Kidney (tissue), 14 donors: ENCODE data around the gene YPEL2. TPM values are rescaled to one million over a fixed set of nuclear protein-coding genes. Genes with fewer than 3 reads are reported as not detected.

Experiments
- DNase-seq, 5 donors: peaks; one replicate each; pipeline ENCODE4 v3.0.0-alpha.2; 2013 to 2020
- FAIRE-seq: peaks from 2 replicates; lab custom pipeline; 2012; peaks lifted over from hg19 to GRCh38; lab: Jason Lieb, UNC
- H3K27ac ChIP-seq, 2 donors: one replicate each; pipeline ENCODE4 v1.7.0; 2013; ENCODE audit warnings: low read depth in 2 of 2, low read length in 2 of 2, inconsistent platforms in 1 of 2
- H3K27me3 ChIP-seq: one replicate; pipeline ENCODE4 v1.7.1; 2013; ENCODE audit warnings: low read length, inconsistent platforms; ENCODE audit not compliant: control insufficient read depth, insufficient read depth
- H3K36me3 ChIP-seq, 3 donors: one replicate each; pipeline versions ENCODE4 v1.7.0 to v1.7.1; 2013; ENCODE audit warnings: low read length in 3 of 3, control low read depth in 1 of 3, inconsistent platforms in 1 of 3; ENCODE audit not compliant: insufficient read depth in 3 of 3, control insufficient read depth in 2 of 3
- H3K4me1 ChIP-seq, 3 donors: one replicate each; pipeline versions ENCODE4 v1.7.0 to v1.7.1; 2013; ENCODE audit warnings: low read length in 3 of 3, inconsistent platforms in 1 of 3, low read depth in 1 of 3; ENCODE audit not compliant: control insufficient read depth in 2 of 3, insufficient read depth in 2 of 3
- H3K4me3 ChIP-seq, 3 donors: one replicate each; pipeline versions ENCODE4 v1.7.0 to v1.8.1; 2013; ENCODE audit warnings: low read length in 3 of 3, control low read depth in 1 of 3, inconsistent platforms in 1 of 3
- H3K9ac ChIP-seq, 3 donors: one replicate each; pipeline versions ENCODE4 v1.7.0 to v1.7.1; 2013; ENCODE audit warnings: low read length in 3 of 3, control low read depth in 1 of 3, inconsistent platforms in 1 of 3
- H3K9me3 ChIP-seq, 3 donors: one replicate each; pipeline versions ENCODE4 v1.7.0 to v1.7.1; 2013; ENCODE audit warnings: low read length in 3 of 3, control low read depth in 1 of 3, inconsistent platforms in 1 of 3; ENCODE audit not compliant: control insufficient read depth in 2 of 3, insufficient read depth in 1 of 3
- CTCF ChIP-seq: IDR thresholded peaks from 3 replicates; pipeline ENCODE4 v1.5.1; 2012; ENCODE audit warnings: mild to moderate bottlenecking, moderate library complexity, borderline replicate concordance; ENCODE audit not compliant: insufficient read depth; ENCODE audit errors: extremely low read depth
- intact Hi-C: fragments of 100-400 bp; cut with DNase I; formaldehyde crosslinking; loops from one replicate; pipeline ENCODE4 v1.11.1; 2022
- polyA plus RNA-seq: library from polyadenylated mRNA; stranded (reverse); fragments of 350-450 nt; fragmentation: Illumina TruSeq; extraction: RNeasy Lipid Tissue Mini Kit (QIAGEN cat#74804); gene quantifications from one replicate; pipeline ENCODE4 v1.2.3, GENCODE V29; 2014; ENCODE audit warnings: low read depth, low replicate concordance; ENCODE audit not compliant: insufficient read depth
- total RNA-seq: library from RNA; stranded (reverse); fragmentation: NEBNext Ultra II Directional; extraction: Animal tissue kit (Norgen Biotek cat#: 25700); gene quantifications from one replicate; pipeline ENCODE4 v1.2.1, GENCODE V29; 2021
- donor health status: control.
- donor health status: control.
- donor health status: control.
- donor health status: control.
- donor health status: control.
- donor health status: DM: yes; HTN: yes; CAD: no.
- donor health status: Normal renal cell carcinoma (clear cell type).

Gene YPEL2
- total and polyA plus RNA-seq, 2 donors from 2014 or later: 9.0 to 53.6 TPM

- intact Hi-C loops: no loop called here
- Histone ChIP-seq H3K36me3 (no peaks in the 10 kb centered on the region), H3K4me1 (peaks cover 21 to 69% (median 50%) of the 10 kb centered on the region in 3 donors), H3K27me3 (no peaks in the 10 kb centered on the region), H3K4me3 (no peak overlapping the region), H3K27ac (peak overlapping the region; percentile 26 to 47), H3K9ac (peak overlapping the region in 2 of 3 donors; percentile 10 to 15), H3K9me3 (no peaks in the 10 kb centered on the region)
- FAIRE-seq (no peak), DNase-seq (peak in 1 of 5 donors; percentile 22)
- TF ChIP-seq CTCF: no peak
Measured at GRCh38 chr17:59427996-59428395, 96.5 kb downstream of the YPEL2 start.

- peaks cover 21 to 59% (median 42%) of the 10 kb centered on the region in 3 donors for H3K4me1 ChIP-seq
- H3K27ac ChIP-seq: peak overlapping the region; percentile 51 to 73
Measured at GRCh38 chr17:59428916-59429485, 97.5 kb downstream of the YPEL2 start.

GRCh38 chr17:59431601-59432000 lies 100.1 kb downstream of the YPEL2 start:
- H3K4me1 ChIP-seq: peaks cover 17 to 45% (median 23%) of the 10 kb centered on the region in 3 donors
- H3K4me3 ChIP-seq: no peak overlapping the region
- H3K36me3 ChIP-seq: no peaks in the 10 kb centered on the region
- DNase-seq (no peak), FAIRE-seq (no peak)
- H3K9me3 ChIP-seq: no peaks in the 10 kb centered on the region
- peak overlapping the region in 1 of 2 donors; percentile 8 for H3K27ac ChIP-seq
- intact Hi-C loops: no loop called here
- no peaks in the 10 kb centered on the region for H3K27me3 ChIP-seq
- no peak overlapping the region for H3K9ac ChIP-seq
- TF ChIP-seq CTCF: no peak

More at GRCh38 chr17:59428916-59429485, 97.5 kb downstream of the YPEL2 start:
- H3K9me3 ChIP-seq: no peaks in the 10 kb centered on the region
- H3K4me3 ChIP-seq: no peak overlapping the region
- FAIRE-seq (no peak), DNase-seq (peak in 1 of 5 donors; percentile 37)
- H3K36me3 ChIP-seq: no peaks in the 10 kb centered on the region
- intact Hi-C loops: no loop called here
- no peaks in the 10 kb centered on the region for H3K27me3 ChIP-seq
- no peak overlapping the region for H3K9ac ChIP-seq
- TF ChIP-seq CTCF: no peak

GRCh38 chr17:59432657-59433056 lies 101.2 kb downstream of the YPEL2 start:
- intact Hi-C loops: no loop called here
- Histone ChIP-seq H3K27me3 (no peaks in the 10 kb centered on the region), H3K9me3 (no peaks in the 10 kb centered on the region)

More at GRCh38 chr17:59432657-59433056, 101.2 kb downstream of the YPEL2 start:
- Histone ChIP-seq H3K27ac (no peak overlapping the region), H3K36me3 (no peaks in the 10 kb centered on the region), H3K4me1 (peaks cover 16 to 38% (median 23%) of the 10 kb centered on the region in 3 donors), H3K9ac (no peak overlapping the region), H3K4me3 (no peak overlapping the region)
- DNase-seq: no peak
- no peak for FAIRE-seq
- TF ChIP-seq CTCF: no peak
